ENCODE measurements around the gene FBXO27.
"Not testable (repeated sequence)": the region's sequence is repeated elsewhere in the genome, so short reads cannot be mapped to it uniquely, and the experiment has no call there.

FBXO27 gene

DNA sequence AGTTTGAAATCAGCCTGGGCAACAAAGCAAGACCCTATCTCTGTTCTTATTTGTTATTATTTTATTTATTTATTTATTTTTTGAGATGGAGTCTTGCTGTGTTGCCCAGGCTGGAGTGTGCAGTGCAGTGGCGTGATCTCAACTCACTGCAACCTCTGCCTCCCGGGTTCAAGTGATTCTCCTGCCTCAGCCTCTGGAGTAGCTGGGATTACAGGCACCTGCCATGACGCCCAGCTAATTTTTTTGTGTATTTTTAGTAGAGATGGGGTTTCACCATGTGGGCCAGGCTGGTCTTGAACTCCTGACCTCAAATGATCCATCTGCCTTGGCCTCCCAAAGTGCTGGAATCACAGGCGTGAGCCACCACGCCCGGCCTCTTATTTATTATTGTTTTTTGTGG lies 44.6 kb downstream of the FBXO27 start:
- not testable (repeated sequence) for DNase-seq (ENCODE audit: low spot score)

GRCh38 chr19:38985262-38985661 lies 47.1 kb downstream of the FBXO27 start:
- no peak for DNase-seq (ENCODE audit: low spot score)

DNA sequence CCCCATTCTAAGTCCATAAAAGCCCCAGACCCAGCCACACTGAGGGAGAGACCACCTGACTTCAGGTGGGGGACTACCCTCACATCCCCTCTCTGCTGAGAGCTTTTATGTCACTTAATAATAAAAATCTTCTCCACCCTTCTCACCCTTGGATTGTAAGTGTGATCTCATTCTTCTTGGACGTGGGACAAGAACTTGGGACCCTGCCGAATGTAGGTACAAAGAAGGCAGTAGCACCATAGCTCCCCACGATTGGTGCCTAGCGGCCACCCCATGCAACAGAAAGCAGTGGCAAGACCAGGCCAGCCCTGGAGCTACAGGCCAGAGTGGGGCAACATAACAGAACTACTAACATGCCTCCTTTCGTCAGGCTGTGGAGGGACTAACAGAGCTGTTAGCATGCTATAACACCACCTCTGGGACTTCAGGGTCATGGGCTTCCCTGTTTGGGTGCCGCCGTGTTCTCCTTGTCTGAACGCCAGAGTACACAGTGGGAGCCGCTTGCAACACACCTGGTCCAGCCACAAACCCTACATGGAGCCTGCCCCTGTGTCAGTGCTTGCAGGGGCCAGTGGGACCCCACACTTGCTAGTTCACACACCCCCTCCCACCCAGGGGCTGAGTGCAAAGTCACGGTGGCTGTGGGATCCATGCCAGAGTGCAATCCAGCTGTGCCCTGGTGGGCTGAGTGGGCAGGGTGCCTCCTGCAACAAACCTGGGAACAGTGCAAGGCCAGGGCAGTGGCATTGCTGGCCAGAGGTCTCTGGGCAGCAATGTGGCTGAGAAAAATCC lies 51.6 kb downstream of the FBXO27 start:
- DNase-seq (ENCODE audit: low spot score) = no peak

DNA sequence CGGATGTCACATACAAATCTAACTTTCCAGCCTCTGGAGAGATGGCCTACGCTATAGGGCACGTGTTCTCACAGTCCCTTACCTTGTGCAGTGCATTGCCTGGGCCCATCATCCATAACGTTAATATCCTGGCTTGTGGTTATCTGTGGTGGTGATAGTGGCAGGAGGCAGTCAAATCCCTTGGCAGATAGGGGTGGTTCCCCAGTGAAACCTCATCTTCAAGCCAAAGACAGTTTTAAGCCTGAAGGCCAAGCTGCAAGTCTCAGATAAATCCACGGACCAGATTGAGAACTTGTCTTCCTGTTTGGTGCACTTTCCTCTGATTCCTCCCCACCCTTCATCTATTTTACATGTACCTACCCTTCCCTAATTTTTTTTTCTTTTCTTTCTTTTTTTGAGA lies 52.5 kb downstream of the FBXO27 start:
- no peak for DNase-seq (ENCODE audit: low spot score)

DNA sequence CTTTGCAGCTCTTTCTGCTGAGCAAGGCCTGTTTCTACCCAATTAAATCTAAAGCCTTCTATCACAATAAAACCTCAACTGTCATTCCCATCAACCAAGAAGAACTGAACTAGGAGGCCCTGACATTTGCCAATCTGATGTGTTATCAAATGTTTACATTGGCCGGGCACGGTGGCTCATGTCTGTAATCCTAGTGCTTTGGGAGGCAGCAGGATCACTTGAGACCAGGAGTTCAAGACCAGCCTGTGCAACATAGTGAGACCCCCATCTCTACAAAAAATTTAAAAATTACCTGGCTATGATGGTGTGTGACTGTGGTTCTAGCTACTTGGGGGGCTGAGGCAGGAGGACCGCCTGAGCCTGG lies 54.0 kb downstream of the FBXO27 start:
- DNase-seq (ENCODE audit: low spot score) = no peak

- DNase-seq (ENCODE audit: low spot score) = no peak
These were observed 54.7 kb downstream of the FBXO27 start for GRCh38 chr19:38977445-38978325.

GRCh38 chr19:38975861-38976271 lies 56.5 kb downstream of the FBXO27 start:
- DNase-seq (ENCODE audit: low spot score) = no peak

GRCh38 chr19:38975214-38975860 lies 57.0 kb downstream of the FBXO27 start, which contains the start of gene FBXO17:
Gene FBXO17 (minus strand): TSS chr19:38975742. CDS start chr19:38950319, 25,423 bp downstream.
- DNase-seq (ENCODE audit: low spot score) = peak; percentile 47

DNA sequence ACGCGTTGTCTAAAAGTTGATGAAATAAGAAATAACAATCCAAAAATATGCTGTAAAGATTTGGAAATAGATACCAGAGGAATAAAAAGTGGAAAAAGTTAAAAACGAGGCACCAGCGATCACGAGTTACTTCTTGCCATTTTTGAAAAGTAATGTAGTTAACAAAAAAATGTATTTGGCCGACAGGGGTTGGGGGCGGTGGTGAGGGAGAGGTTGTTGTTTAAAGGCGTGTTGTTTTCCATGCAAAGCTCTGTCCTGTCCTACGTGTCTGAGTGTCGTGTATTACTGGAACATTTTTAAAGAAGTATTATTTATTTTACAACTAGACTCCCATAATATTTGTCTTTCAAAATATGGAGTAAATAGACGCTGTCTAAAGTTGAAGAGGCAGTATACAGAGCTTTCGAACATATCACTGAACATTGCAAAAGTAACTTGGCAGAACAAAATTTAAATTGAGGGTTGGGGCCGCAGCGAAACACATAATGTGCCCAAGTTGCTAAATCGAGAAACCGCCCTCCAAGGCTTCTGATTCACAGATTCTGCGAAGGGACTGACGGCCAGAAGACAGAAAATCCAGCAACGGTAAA lies 57.6 kb downstream of the FBXO27 start:
- DNase-seq (ENCODE audit: low spot score) = no peak
